Naive B cell (primary cell): ENCODE results near the gene CAPRIN1. TPM values are rescaled to one million over a fixed set of nuclear protein-coding genes. Genes with fewer than 3 reads are reported as not detected.

Source experiments
- ATAC-seq, 2 donors: fragments of 150-1000 bp; cut with Tn5 transposase; 2 replicates each; pipeline ENCODE4 v1.10.0; 2021; ENCODE audit warnings: low read depth in 2 of 2, mild to moderate bottlenecking in 2 of 2, moderate library complexity in 2 of 2
- DNase-seq: peaks from one replicate; pipeline ENCODE4 v3.0.0; 2022
- H3K27ac Mint-ChIP-seq, 6 donors: one replicate each; pipeline ENCODE4 v1.8.0; 2020 to 2022; ENCODE audit warnings: mild to moderate bottlenecking in 6 of 6, mixed read lengths in 6 of 6, moderate library complexity in 5 of 6, inconsistent platforms in 2 of 6
- H3K27me3 Mint-ChIP-seq, 3 donors: one replicate each; pipeline ENCODE4 v1.8.0; 2021 to 2022; ENCODE audit warnings: mixed read lengths in 3 of 3, mild to moderate bottlenecking in 1 of 3
- H3K36me3 Mint-ChIP-seq, 2 donors: one replicate each; pipeline ENCODE4 v1.8.0; 2020 to 2022; ENCODE audit warnings: mixed read lengths in 2 of 2, inconsistent platforms in 1 of 2, mild to moderate bottlenecking in 1 of 2
- H3K4me1 Mint-ChIP-seq, 3 donors: one replicate each; pipeline ENCODE4 v1.8.0; 2020 to 2022; ENCODE audit warnings: mixed read lengths in 3 of 3, inconsistent platforms in 1 of 3, mild to moderate bottlenecking in 1 of 3, moderate library complexity in 1 of 3
- H3K4me3 Mint-ChIP-seq, 8 donors: one replicate each; pipeline ENCODE4 v1.8.0; 2020 to 2022; ENCODE audit warnings: mild to moderate bottlenecking in 8 of 8, mixed read lengths in 8 of 8, moderate library complexity in 8 of 8, inconsistent platforms in 2 of 8
- H3K9me3 Mint-ChIP-seq, 7 donors: one replicate each; pipeline ENCODE4 v1.8.0; 2020 to 2022; ENCODE audit warnings: mixed read lengths in 7 of 7, mild to moderate bottlenecking in 5 of 7, inconsistent platforms in 2 of 7, moderate library complexity in 1 of 7
- polyA plus RNA-seq, 6 donors: library from polyadenylated mRNA; unstranded; fragments of 300-500 nt; fragmentation: Illumina TruSeq; gene quantifications; one replicate each; pipeline ENCODE4 v1.2.3, GENCODE V29; 2021; ENCODE audit warnings: low read depth in 6 of 6

Gene CAPRIN1
- 10 to 100 TPM; 36.3 to 70.9 (median 50.7) TPM for polyA plus RNA-seq

DNA sequence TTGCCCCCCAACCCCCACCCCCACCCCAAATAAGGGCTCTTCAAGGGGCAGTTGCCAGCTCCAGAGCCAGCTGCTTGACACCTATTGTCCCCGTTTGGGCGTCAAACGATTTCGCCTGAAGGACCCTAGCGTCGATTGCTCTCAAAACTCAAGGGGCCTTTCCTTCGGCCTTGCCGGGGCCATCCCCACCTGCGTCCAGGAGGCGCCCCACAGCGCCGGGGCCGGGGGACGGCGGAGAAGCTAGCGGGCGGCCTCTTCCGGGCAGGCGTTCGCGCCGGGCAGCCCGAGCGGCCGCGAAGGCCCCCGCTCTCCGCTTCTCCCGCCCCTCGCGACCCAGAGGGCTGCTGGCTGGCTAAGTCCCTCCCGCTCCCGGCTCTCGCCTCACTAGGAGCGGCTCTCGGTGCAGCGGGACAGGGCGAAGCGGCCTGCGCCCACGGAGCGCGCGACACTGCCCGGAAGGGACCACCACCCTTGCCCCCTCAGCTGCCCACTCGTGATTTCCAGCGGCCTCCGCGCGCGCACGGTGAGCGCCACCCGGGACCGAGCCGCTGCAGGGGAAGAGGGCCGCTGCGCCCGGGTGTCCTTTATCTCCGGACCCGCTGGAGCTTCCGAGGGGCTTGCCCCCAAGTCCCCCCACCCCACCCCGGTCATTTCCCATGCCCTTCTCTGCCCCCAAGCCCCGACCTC is at the start of gene CAPRIN1:
Gene CAPRIN1 (plus strand): TSS at position 383 of the 687 bp plus-strand sequence. CDS start 690 bp downstream, outside the sequence.
- peaks cover 22 to 35% (median 22%) of the 10 kb centered on the region in 3 donors for H3K4me1 Mint-ChIP-seq
- no peaks in the 10 kb centered on the region for H3K27me3 Mint-ChIP-seq
- H3K9me3 Mint-ChIP-seq, result no peaks in the 10 kb centered on the region
- H3K4me3 Mint-ChIP-seq, result peak within 1 kb of the TSS; percentile 95 to 100 (median 99)
- ATAC-seq (peak; percentile 71 to 76), DNase-seq (peak; percentile 91)
- H3K27ac Mint-ChIP-seq, result peak within 1 kb of the TSS; percentile 96 to 99 (median 98)
- no peaks in the 10 kb centered on the region for H3K36me3 Mint-ChIP-seq

DNA sequence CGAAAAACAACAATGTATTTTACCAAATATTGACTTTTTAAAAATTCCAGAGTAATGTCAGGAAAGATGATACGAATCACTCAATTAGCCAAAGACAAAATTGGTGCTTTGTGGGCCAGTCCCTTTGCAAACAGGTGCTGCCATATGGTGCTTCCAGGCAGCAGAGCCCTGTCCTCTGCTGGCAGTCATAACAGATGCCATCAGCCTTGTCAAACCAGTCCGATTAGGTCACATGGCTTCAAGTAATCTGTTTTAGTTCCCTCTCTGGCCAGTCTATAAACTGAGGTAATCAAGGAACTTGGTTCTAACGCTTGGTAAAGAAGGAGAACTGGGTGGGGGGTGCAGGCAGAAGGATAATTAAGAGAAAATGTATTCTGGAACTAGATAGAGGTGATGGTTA is 49.1 kb upstream of the CAPRIN1 start:
- no peak for ATAC-seq
- H3K27ac Mint-ChIP-seq, result no peak overlapping the region
- DNase-seq, result no peak
- H3K9me3 Mint-ChIP-seq, result no peaks in the 10 kb centered on the region
- H3K36me3 Mint-ChIP-seq, result no peaks in the 10 kb centered on the region
- H3K4me3 Mint-ChIP-seq, result no peak overlapping the region
- H3K4me1 Mint-ChIP-seq, result peaks cover under 1 to 8% (median 4%) of the 10 kb centered on the region in 3 donors
- peaks cover 23 to 46% (median 43%) of the 10 kb centered on the region in 3 donors for H3K27me3 Mint-ChIP-seq

DNA sequence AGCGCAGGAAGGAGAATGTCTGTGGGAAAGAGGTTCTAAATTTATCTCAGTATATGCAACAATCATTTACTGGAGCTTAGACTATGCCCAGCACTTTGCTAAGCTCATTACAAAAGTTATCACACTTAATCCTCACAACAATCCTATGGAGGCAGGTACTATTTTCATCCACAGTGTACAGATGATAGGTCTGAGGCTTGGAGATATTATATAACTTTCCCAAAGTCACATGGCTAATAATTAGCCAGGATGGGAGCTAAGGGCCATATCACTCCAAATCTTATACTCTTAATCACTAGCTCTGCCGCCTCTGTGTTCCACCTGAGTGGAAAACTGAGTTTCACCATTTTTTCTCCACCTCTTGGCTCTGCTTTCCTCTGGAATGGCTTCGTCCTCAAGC is 47.3 kb upstream of the CAPRIN1 start:
- no peaks in the 10 kb centered on the region for H3K9me3 Mint-ChIP-seq
- DNase-seq (no peak), ATAC-seq (no peak)
- H3K27me3 Mint-ChIP-seq, result peaks cover 22 to 42% (median 39%) of the 10 kb centered on the region in 3 donors
- peaks cover 0 to 4% (median 2%) of the 10 kb centered on the region in 3 donors for H3K4me1 Mint-ChIP-seq
- H3K27ac Mint-ChIP-seq, result no peak overlapping the region
- H3K4me3 Mint-ChIP-seq, result no peak overlapping the region
- H3K36me3 Mint-ChIP-seq, result no peaks in the 10 kb centered on the region

- Mint-ChIP-seq H3K36me3 (no peaks in the 10 kb centered on the region), H3K4me1 (no peaks in the 10 kb centered on the region), H3K27ac (no peak overlapping the region), H3K9me3 (no peaks in the 10 kb centered on the region), H3K27me3 (peaks cover 19 to 34% (median 24%) of the 10 kb centered on the region in 3 donors), H3K4me3 (no peak overlapping the region)
- no peak for DNase-seq
- no peak for ATAC-seq
Measured at GRCh38 chr11:34006876-34007275, 44.7 kb upstream of the CAPRIN1 start.

GRCh38 chr11:34012734-34013133 is 38.8 kb upstream of the CAPRIN1 start:
- no peak overlapping the region for H3K27ac Mint-ChIP-seq
- DNase-seq (no peak), ATAC-seq (no peak)
- H3K9me3 Mint-ChIP-seq, result no peaks in the 10 kb centered on the region
- no peaks in the 10 kb centered on the region for H3K4me1 Mint-ChIP-seq
- H3K36me3 Mint-ChIP-seq, result no peaks in the 10 kb centered on the region
- H3K4me3 Mint-ChIP-seq, result no peak overlapping the region
- H3K27me3 Mint-ChIP-seq, result peaks cover 8 to 23% (median 19%) of the 10 kb centered on the region in 3 donors

DNA sequence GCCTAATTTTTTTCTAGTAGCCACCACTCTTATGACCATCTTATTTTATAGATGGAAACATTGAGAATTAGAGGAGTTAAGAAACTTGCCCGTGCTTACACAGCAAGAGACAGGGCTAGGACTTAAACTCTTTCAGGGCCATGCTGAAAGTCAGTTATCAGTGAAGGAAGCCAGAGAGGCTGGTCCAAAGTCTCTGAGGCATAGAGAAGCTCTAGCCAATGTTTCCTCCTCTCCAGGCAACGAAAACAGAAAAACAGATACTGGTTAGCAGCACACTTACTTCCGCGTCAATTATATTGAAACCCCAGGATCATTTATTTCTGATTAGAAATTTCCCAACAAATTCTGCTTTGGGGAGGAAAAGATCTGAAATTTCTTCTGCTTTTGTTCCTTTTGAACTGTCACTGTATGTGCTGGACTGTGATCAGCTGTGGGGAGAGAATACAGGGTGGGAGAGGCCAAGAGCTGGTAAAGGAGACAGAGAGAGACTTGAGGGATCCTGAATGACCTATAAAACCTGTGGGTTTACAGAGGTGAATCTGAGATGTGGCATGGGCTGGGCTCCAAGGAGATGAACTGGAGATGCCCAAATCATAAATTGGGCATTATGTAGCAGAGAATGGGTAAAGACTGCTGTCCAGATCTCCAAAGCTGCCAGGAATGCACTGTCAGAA is 37.5 kb upstream of the CAPRIN1 start:
- peaks cover 5 to 17% (median 13%) of the 10 kb centered on the region in 3 donors for H3K27me3 Mint-ChIP-seq
- H3K9me3 Mint-ChIP-seq, result no peaks in the 10 kb centered on the region
- no peak overlapping the region for H3K4me3 Mint-ChIP-seq
- H3K27ac Mint-ChIP-seq, result peak overlapping the region in 1 of 6 donors; percentile 45
- ATAC-seq (no peak), DNase-seq (no peak)
- H3K4me1 Mint-ChIP-seq, result no peaks in the 10 kb centered on the region
- H3K36me3 Mint-ChIP-seq, result no peaks in the 10 kb centered on the region

DNA sequence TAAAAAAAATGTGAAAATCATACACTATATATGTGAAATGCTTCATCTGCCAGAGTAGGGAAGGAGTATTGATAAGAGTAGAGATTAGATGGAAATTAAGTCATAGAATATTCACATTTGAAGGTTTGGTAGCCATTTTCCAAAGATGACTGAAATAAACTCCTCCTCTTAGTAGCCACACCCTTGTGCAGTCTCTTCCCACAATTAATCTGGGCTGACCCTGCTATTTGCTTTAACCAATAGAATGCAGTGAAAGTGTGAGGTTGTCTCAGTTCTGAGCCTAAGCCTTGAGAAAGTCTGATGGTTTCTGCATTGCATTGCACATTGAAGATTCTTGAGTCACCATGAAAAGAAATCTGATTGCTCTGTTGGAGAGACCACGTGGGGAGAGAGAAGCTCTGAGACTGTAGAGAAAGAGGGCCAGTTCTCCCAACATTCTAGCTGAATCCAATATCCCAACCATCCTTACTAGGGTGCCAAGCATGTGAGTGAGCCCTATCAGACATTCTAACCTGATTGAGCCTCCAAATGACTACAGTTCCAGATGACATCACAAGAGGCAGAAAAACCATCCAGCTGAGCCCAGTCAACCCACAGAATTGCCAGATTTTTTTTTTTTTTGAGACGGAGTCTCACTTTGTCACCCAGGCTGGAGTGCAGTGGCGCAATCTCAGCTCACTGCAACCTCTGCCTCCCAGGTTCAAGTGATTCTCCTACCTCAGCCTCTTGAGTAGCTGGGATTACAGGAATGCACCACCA is 29.4 kb upstream of the CAPRIN1 start:
- ATAC-seq (no peak), DNase-seq (no peak)
- H3K9me3 Mint-ChIP-seq, result peaks cover 0 to 7% (median 3%) of the 10 kb centered on the region in 7 donors
- peaks cover 0 to 5% (median 0%) of the 10 kb centered on the region in 3 donors for H3K27me3 Mint-ChIP-seq
- no peak overlapping the region for H3K4me3 Mint-ChIP-seq
- H3K27ac Mint-ChIP-seq, result no peak overlapping the region
- peaks cover 6 to 7% of the 10 kb centered on the region in 2 donors for H3K36me3 Mint-ChIP-seq
- no peaks in the 10 kb centered on the region for H3K4me1 Mint-ChIP-seq

DNA sequence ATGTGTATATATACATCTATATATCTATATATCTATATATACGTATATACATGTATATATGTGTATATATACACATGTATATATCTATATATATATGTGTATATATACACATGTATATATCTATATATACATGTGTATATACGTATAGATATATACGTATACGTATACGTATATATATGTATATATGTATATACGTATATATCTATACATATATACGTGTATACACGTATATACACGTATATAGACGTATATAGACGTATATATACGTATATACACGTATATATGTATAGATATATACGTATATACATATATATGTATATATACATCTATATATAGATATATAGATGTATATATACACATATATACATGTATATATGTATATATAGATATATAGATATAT is 25.1 kb upstream of the CAPRIN1 start:
- H3K4me3 Mint-ChIP-seq, result no peak overlapping the region
- no peaks in the 10 kb centered on the region for H3K4me1 Mint-ChIP-seq
- H3K27ac Mint-ChIP-seq, result no peak overlapping the region
- peaks cover 6 to 7% of the 10 kb centered on the region in 2 donors for H3K36me3 Mint-ChIP-seq
- H3K27me3 Mint-ChIP-seq, result peaks cover 0 to 13% (median 0%) of the 10 kb centered on the region in 3 donors
- peaks cover 0 to 7% (median 3%) of the 10 kb centered on the region in 7 donors for H3K9me3 Mint-ChIP-seq
- ATAC-seq, result no peak
- DNase-seq, result no peak

GRCh38 chr11:34027516-34028408 is 23.8 kb upstream of the CAPRIN1 start:
- H3K27ac Mint-ChIP-seq, result no peak overlapping the region

GRCh38 chr11:34028425-34028824 is 23.1 kb upstream of the CAPRIN1 start:
- H3K4me3 Mint-ChIP-seq, result peak overlapping the region in 1 of 8 donors; percentile 35
- H3K36me3 Mint-ChIP-seq, result no peaks in the 10 kb centered on the region

More at GRCh38 chr11:34027516-34028408, 23.8 kb upstream of the CAPRIN1 start:
- Mint-ChIP-seq H3K36me3 (no peaks in the 10 kb centered on the region), H3K4me1 (no peaks in the 10 kb centered on the region), H3K4me3 (no peak overlapping the region), H3K27me3 (peaks cover 0 to 8% (median 0%) of the 10 kb centered on the region in 3 donors), H3K9me3 (peaks cover 0 to 2% (median 0%) of the 10 kb centered on the region in 7 donors)
- ATAC-seq, result no peak
- DNase-seq, result no peak

GRCh38 chr11:34029176-34029575 is 22.4 kb upstream of the CAPRIN1 start:
- no peak for ATAC-seq
- no peaks in the 10 kb centered on the region for H3K4me1 Mint-ChIP-seq

More at GRCh38 chr11:34028425-34028824, 23.1 kb upstream of the CAPRIN1 start:
- DNase-seq (no peak), ATAC-seq (no peak)
- no peaks in the 10 kb centered on the region for H3K4me1 Mint-ChIP-seq
- H3K27ac Mint-ChIP-seq, result peak overlapping the region in 1 of 6 donors; percentile 41
- peaks cover 0 to 4% (median 0%) of the 10 kb centered on the region in 7 donors for H3K9me3 Mint-ChIP-seq
- peaks cover 0 to 8% (median 0%) of the 10 kb centered on the region in 3 donors for H3K27me3 Mint-ChIP-seq

GRCh38 chr11:34030382-34030781 is 21.1 kb upstream of the CAPRIN1 start:
- Mint-ChIP-seq H3K4me1 (no peaks in the 10 kb centered on the region), H3K36me3 (no peaks in the 10 kb centered on the region), H3K4me3 (no peak overlapping the region), H3K9me3 (peaks cover 0 to 5% (median 0%) of the 10 kb centered on the region in 7 donors), H3K27ac (no peak overlapping the region), H3K27me3 (peaks cover 0 to 16% (median 0%) of the 10 kb centered on the region in 3 donors)
- ATAC-seq (no peak), DNase-seq (no peak)

More at GRCh38 chr11:34029176-34029575, 22.4 kb upstream of the CAPRIN1 start:
- no peak for DNase-seq
- Mint-ChIP-seq H3K27me3 (peaks cover 0 to 8% (median 0%) of the 10 kb centered on the region in 3 donors), H3K9me3 (peaks cover 0 to 5% (median 0%) of the 10 kb centered on the region in 7 donors), H3K27ac (peak overlapping the region in 1 of 6 donors; percentile 11), H3K36me3 (no peaks in the 10 kb centered on the region), H3K4me3 (no peak overlapping the region)
